ENCODE results near the gene SHCBP1L.

The SHCBP1L gene

DNA sequence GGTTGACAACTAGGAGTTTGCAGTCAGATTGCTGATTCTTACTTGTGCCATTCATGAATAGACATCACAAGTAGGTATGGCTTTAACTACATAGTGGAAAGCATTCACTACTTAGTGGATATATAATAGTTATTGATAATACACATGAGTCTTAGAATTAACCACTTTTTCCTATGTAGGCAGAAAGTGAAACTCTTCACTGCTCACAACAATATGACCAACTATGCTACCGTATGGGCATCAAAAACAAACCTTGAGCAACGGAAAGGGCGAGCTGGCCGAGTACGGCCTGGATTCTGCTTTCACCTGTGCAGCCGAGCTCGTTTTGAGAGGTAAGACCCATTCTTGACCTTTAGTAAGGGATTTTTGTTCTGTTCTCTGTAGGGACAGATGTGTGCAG, 75.1 kb downstream of the SHCBP1L start:
- H3K36me3 ChIP-seq = peaks cover 100% of the 10 kb centered on the region
- H3K27ac ChIP-seq = no peak overlapping the region
- H3K27me3 ChIP-seq = no peaks in the 10 kb centered on the region
- H3K4me3 ChIP-seq (ENCODE audit: low read depth in 1 of 2, low read length in 1 of 2) = no peak overlapping the region
- no peaks in the 10 kb centered on the region for H3K4me1 ChIP-seq (ENCODE audit: control insufficient read depth in 1 of 2, insufficient read depth in 1 of 2, low read depth in 1 of 2, low read length in 1 of 2)
- TF ChIP-seq, protein P1, sequence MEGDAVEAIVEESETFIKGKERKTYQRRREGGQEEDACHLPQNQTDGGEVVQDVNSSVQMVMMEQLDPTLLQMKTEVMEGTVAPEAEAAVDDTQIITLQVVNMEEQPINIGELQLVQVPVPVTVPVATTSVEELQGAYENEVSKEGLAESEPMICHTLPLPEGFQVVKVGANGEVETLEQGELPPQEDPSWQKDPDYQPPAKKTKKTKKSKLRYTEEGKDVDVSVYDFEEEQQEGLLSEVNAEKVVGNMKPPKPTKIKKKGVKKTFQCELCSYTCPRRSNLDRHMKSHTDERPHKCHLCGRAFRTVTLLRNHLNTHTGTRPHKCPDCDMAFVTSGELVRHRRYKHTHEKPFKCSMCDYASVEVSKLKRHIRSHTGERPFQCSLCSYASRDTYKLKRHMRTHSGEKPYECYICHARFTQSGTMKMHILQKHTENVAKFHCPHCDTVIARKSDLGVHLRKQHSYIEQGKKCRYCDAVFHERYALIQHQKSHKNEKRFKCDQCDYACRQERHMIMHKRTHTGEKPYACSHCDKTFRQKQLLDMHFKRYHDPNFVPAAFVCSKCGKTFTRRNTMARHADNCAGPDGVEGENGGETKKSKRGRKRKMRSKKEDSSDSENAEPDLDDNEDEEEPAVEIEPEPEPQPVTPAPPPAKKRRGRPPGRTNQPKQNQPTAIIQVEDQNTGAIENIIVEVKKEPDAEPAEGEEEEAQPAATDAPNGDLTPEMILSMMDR (IDR thresholded peaks at IDR 0.05) = no peak
- H3K9me3 ChIP-seq = no peaks in the 10 kb centered on the region

DNA sequence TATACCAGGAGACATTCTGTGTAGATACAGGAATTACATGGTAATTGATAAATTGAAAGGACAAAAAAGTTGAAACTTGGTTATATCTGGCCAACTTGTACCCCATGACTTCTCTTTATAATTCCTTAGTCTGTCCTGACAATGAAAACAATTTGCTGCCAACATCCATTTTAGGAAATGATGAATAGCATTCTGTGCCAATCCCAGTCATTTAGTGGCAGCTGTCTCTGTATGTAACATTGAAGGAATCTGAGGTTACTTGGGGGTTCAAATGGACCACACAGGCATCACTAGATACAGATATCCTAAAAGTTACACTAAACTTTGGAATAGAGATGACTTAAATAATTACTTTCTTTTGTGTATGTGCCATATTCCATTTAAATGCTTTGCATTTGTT, 75.6 kb downstream of the SHCBP1L start:
- Histone ChIP-seq H3K27me3 (no peaks in the 10 kb centered on the region), H3K4me3 (ENCODE audit: low read depth in 1 of 2, low read length in 1 of 2) (no peak overlapping the region), H3K4me1 (ENCODE audit: control insufficient read depth in 1 of 2, insufficient read depth in 1 of 2, low read depth in 1 of 2, low read length in 1 of 2) (no peaks in the 10 kb centered on the region), H3K9me3 (no peaks in the 10 kb centered on the region), H3K36me3 (peaks cover 100% of the 10 kb centered on the region), H3K27ac (no peak overlapping the region)
- TF ChIP-seq, protein P1 (IDR thresholded peaks at IDR 0.05) = no peak

- no peak overlapping the region for H3K27ac ChIP-seq
- H3K27me3 ChIP-seq = no peaks in the 10 kb centered on the region
- H3K4me3 ChIP-seq (ENCODE audit: low read depth in 1 of 2, low read length in 1 of 2) = no peak overlapping the region
- H3K4me1 ChIP-seq (ENCODE audit: control insufficient read depth in 1 of 2, insufficient read depth in 1 of 2, low read depth in 1 of 2, low read length in 1 of 2) = no peaks in the 10 kb centered on the region
- TF ChIP-seq, protein P1 (IDR thresholded peaks at IDR 0.05) = no peak
- peaks cover 100% of the 10 kb centered on the region for H3K36me3 ChIP-seq
- no peaks in the 10 kb centered on the region for H3K9me3 ChIP-seq
Measured at GRCh38 chr1:182875889-182876288, 77.1 kb downstream of the SHCBP1L start.

GRCh38 chr1:182872881-182873280, 80.1 kb downstream of the SHCBP1L start:
- peaks cover 100% of the 10 kb centered on the region for H3K36me3 ChIP-seq

DNA sequence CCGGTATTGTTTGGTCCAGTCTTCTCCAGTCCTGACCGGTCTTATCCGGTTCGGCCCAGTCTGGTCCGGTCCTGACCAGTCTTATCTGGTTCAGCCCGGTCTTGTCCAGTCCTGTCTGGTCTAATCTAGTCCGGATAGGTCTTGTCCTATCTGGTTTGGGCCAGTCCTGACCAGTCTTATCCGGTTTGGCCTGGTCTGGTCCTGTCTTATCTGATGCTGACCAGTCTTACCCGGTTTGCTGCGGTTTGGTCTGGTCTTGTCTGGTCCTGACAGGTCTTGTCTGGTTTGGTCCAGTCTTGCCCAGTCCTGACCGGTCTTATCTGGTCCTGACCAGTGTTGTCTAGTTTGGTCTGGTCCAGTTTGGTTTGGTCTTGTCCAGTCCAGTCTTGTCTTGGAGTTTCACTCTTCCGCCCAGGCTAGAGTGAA, 83.7 kb downstream of the SHCBP1L start:
- no peak overlapping the region for H3K27ac ChIP-seq
- H3K4me1 ChIP-seq (ENCODE audit: control insufficient read depth in 1 of 2, insufficient read depth in 1 of 2, low read depth in 1 of 2, low read length in 1 of 2) = no peaks in the 10 kb centered on the region
- no peak overlapping the region for H3K4me3 ChIP-seq (ENCODE audit: low read depth in 1 of 2, low read length in 1 of 2)
- TF ChIP-seq, protein P1 (IDR thresholded peaks at IDR 0.05) = no peak
- no peaks in the 10 kb centered on the region for H3K9me3 ChIP-seq
- no peaks in the 10 kb centered on the region for H3K27me3 ChIP-seq
- peaks cover 99% of the 10 kb centered on the region for H3K36me3 ChIP-seq

More at GRCh38 chr1:182872881-182873280, 80.1 kb downstream of the SHCBP1L start:
- no peak overlapping the region for H3K27ac ChIP-seq
- no peaks in the 10 kb centered on the region for H3K27me3 ChIP-seq
- H3K9me3 ChIP-seq = no peaks in the 10 kb centered on the region
- TF ChIP-seq, protein P1 (IDR thresholded peaks at IDR 0.05) = no peak
- no peaks in the 10 kb centered on the region for H3K4me1 ChIP-seq (ENCODE audit: control insufficient read depth in 1 of 2, insufficient read depth in 1 of 2, low read depth in 1 of 2, low read length in 1 of 2)
- H3K4me3 ChIP-seq (ENCODE audit: low read depth in 1 of 2, low read length in 1 of 2) = no peak overlapping the region

- H3K4me3 ChIP-seq (ENCODE audit: low read depth in 1 of 2, low read length in 1 of 2) = no peak overlapping the region
- peaks cover 99% of the 10 kb centered on the region for H3K36me3 ChIP-seq
- H3K27ac ChIP-seq = no peak overlapping the region
- no peaks in the 10 kb centered on the region for H3K27me3 ChIP-seq
- no peaks in the 10 kb centered on the region for H3K9me3 ChIP-seq
- H3K4me1 ChIP-seq (ENCODE audit: control insufficient read depth in 1 of 2, insufficient read depth in 1 of 2, low read depth in 1 of 2, low read length in 1 of 2) = no peaks in the 10 kb centered on the region
- TF ChIP-seq, protein P1 (IDR thresholded peaks at IDR 0.05) = no peak
Measured at GRCh38 chr1:182867861-182868260, 85.1 kb downstream of the SHCBP1L start.
